Rectal smooth muscle tissue (tissue), 1 donor: ENCODE measurements around the gene PDE8A.

Source experiments
- H3K27ac ChIP-seq: one replicate; pipeline ENCODE4 v1.7.0; 2013; ENCODE audit warnings: low read depth, low read length, inconsistent platforms
- H3K27me3 ChIP-seq: one replicate; pipeline ENCODE4 v1.7.0; 2013; ENCODE audit warnings: low read length; ENCODE audit not compliant: control insufficient read depth, insufficient read depth
- H3K36me3 ChIP-seq: one replicate; pipeline ENCODE4 v1.7.0; 2013; ENCODE audit warnings: low read length; ENCODE audit not compliant: control insufficient read depth, insufficient read depth
- H3K4me1 ChIP-seq: one replicate; pipeline ENCODE4 v1.7.0; 2013; ENCODE audit warnings: low read length; ENCODE audit not compliant: control insufficient read depth, insufficient read depth
- H3K4me3 ChIP-seq: one replicate; pipeline ENCODE4 v1.7.0; 2013; ENCODE audit warnings: low read length
- H3K9ac ChIP-seq: one replicate; pipeline ENCODE4 v1.7.0; 2013; ENCODE audit warnings: low read length

PDE8A gene

GRCh38 chr15:84949845-84950569 is 31.6 kb upstream of the PDE8A start:
- peaks cover 3% of the 10 kb centered on the region for H3K4me1 ChIP-seq
- no peak overlapping the region for H3K4me3 ChIP-seq
- H3K36me3 ChIP-seq: no peaks in the 10 kb centered on the region
- no peak overlapping the region for H3K27ac ChIP-seq
- no peaks in the 10 kb centered on the region for H3K27me3 ChIP-seq
- no peak overlapping the region for H3K9ac ChIP-seq

- Histone ChIP-seq H3K9ac (no peak overlapping the region), H3K27me3 (no peaks in the 10 kb centered on the region), H3K4me3 (no peak overlapping the region), H3K36me3 (no peaks in the 10 kb centered on the region), H3K27ac (no peak overlapping the region), H3K4me1 (peaks cover 3% of the 10 kb centered on the region)
Measured at GRCh38 chr15:84950570-84951111, 31.0 kb upstream of the PDE8A start.

DNA sequence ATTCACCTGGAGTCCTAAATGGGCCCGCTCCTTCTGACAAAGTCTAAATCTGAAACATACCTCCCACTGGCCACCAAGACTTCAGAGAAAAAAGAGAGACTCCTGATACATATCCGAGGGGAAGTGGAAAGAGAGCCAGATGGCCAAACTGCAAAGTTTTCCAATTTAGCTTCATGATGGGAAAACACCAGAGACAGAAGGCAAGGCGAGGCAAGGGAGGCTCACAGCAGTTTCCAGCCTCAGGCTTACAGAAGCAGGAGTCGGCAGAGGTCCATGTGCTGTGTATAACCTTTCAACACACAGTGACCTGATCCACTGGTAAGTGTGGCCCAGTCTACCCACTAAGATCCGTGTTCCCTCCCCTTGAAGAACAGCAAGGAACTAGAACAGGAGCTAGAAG is 29.9 kb upstream of the PDE8A start:
- peaks cover 3% of the 10 kb centered on the region for H3K4me1 ChIP-seq

GRCh38 chr15:84953136-84953535 is 28.5 kb upstream of the PDE8A start:
- H3K27me3 ChIP-seq: no peaks in the 10 kb centered on the region
- H3K9ac ChIP-seq: no peak overlapping the region
- H3K4me1 ChIP-seq: peaks cover 3% of the 10 kb centered on the region
- no peak overlapping the region for H3K27ac ChIP-seq
- no peaks in the 10 kb centered on the region for H3K36me3 ChIP-seq
- H3K4me3 ChIP-seq: no peak overlapping the region

More for the DNA sequence above, 29.9 kb upstream of the PDE8A start:
- H3K27ac ChIP-seq: no peak overlapping the region
- H3K4me3 ChIP-seq: no peak overlapping the region
- no peaks in the 10 kb centered on the region for H3K36me3 ChIP-seq
- no peaks in the 10 kb centered on the region for H3K27me3 ChIP-seq
- H3K9ac ChIP-seq: no peak overlapping the region

GRCh38 chr15:84953726-84954125 is 27.9 kb upstream of the PDE8A start:
- H3K27me3 ChIP-seq: no peaks in the 10 kb centered on the region
- no peak overlapping the region for H3K4me3 ChIP-seq
- no peak overlapping the region for H3K27ac ChIP-seq
- H3K36me3 ChIP-seq: no peaks in the 10 kb centered on the region
- H3K9ac ChIP-seq: no peak overlapping the region
- peaks cover 3% of the 10 kb centered on the region for H3K4me1 ChIP-seq

GRCh38 chr15:84955089-84955848 is 26.4 kb upstream of the PDE8A start:
- Histone ChIP-seq H3K36me3 (no peaks in the 10 kb centered on the region), H3K4me1 (no peaks in the 10 kb centered on the region), H3K27ac (no peak overlapping the region), H3K27me3 (no peaks in the 10 kb centered on the region), H3K4me3 (peak overlapping the region; percentile 54), H3K9ac (no peak overlapping the region)

DNA sequence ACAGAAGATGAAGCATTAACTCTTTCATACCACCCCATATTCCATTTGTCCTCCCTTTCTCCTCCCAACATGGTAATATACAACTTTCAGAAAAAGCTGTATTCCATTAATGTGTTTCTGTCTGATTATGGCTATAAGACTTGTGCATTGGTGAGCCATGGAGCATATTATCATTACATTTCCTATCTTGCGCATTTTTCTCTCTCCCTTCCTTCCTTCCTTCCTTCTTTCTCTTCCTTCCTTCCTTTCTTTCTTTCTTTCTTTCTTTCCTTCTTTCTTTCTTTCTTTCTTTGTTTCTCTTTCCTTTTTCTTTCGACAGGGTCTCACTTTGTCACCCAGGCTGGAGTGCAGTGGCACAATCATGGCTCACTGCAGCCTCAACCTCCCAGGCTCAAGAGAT is 25.5 kb upstream of the PDE8A start:
- Histone ChIP-seq H3K9ac (no peak overlapping the region), H3K27ac (no peak overlapping the region), H3K4me1 (no peaks in the 10 kb centered on the region)

DNA sequence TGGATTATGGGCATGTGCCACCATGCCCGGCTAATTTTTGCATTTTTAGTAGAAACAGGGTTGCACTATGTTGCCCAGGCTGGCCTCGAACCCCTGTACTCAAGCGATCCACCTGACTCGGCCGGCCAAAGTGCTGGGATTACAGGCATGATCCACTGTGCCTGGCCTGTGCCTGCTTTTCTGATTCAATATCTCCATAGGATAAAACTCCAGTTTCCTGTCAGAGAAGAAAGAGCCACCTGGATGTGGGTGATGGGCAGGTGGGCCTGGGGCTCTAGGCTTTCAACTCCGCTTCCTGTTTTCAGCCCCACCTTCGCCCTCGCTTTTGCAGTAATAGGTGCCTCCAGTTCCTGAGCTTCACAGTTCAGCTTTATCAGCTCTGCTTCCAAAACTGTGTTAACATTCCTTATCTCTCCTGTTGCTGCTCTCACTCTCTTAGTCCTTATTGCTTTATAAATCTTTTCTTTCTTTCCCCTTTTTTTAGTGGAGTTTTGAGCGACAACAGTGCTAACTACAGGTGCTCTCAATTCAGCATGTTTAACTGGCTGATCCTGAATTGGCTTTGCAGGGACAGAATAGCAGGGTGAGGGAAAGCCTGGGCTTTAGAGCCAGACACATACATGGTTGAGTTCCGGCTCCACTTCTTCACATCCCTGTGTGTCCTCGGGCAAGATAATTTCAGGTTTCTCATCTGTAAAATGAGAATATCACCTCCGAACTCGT is 21.1 kb upstream of the PDE8A start:
- H3K4me3 ChIP-seq: no peak overlapping the region
- no peak overlapping the region for H3K9ac ChIP-seq
- no peaks in the 10 kb centered on the region for H3K36me3 ChIP-seq
- no peak overlapping the region for H3K27ac ChIP-seq
- H3K27me3 ChIP-seq: no peaks in the 10 kb centered on the region
- H3K4me1 ChIP-seq: no peaks in the 10 kb centered on the region

More for the DNA sequence above, 25.5 kb upstream of the PDE8A start:
- H3K4me3 ChIP-seq: no peak overlapping the region
- H3K27me3 ChIP-seq: no peaks in the 10 kb centered on the region
- no peaks in the 10 kb centered on the region for H3K36me3 ChIP-seq

DNA sequence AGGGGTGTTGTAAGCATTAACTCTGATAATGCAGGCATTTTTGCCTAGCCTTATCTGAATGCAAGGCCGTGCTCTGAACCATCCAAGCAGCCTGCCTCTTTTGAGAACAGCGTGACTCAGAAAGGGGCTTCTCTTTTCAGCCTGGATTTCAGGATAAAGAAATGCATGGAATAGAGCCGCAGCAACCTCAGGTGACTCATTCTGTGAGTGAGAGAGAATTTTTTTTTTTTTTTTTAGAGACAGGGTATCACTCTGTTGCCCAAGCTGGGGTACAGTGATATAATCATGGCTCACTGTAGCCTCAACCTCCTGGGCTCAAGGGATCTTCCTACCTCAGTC is 20.6 kb upstream of the PDE8A start:
- Histone ChIP-seq H3K4me3 (no peak overlapping the region), H3K27me3 (no peaks in the 10 kb centered on the region), H3K27ac (no peak overlapping the region), H3K9ac (no peak overlapping the region), H3K4me1 (no peaks in the 10 kb centered on the region), H3K36me3 (no peaks in the 10 kb centered on the region)

- Histone ChIP-seq H3K4me1 (no peaks in the 10 kb centered on the region), H3K9ac (no peak overlapping the region), H3K4me3 (no peak overlapping the region), H3K36me3 (no peaks in the 10 kb centered on the region), H3K27me3 (no peaks in the 10 kb centered on the region), H3K27ac (no peak overlapping the region)
Measured at GRCh38 chr15:84961707-84962106, 19.9 kb upstream of the PDE8A start.

- no peak overlapping the region for H3K9ac ChIP-seq
- no peaks in the 10 kb centered on the region for H3K4me1 ChIP-seq
- H3K36me3 ChIP-seq: no peaks in the 10 kb centered on the region
- H3K27ac ChIP-seq: no peak overlapping the region
- no peak overlapping the region for H3K4me3 ChIP-seq
- no peaks in the 10 kb centered on the region for H3K27me3 ChIP-seq
Measured at GRCh38 chr15:84962955-84963354, 18.7 kb upstream of the PDE8A start.

DNA sequence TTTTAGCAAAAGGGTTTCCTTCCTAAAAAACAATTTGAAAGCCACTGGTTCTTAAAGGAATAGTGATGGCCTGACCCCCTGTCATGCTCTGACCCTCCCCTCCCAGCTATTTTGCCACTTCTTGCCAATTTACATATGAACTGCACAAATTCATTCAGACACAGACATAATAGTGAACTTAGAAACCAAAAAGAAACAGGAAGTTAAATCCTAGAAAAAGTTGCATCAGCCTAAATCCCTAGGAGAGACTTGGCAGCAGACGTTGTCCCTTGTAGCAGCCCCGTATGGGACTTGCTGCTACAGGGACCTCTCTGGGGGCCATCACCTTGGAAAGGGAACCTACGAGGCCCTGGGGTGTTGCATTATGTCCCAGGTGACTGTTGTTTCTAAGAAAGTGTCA is 14.3 kb upstream of the PDE8A start:
- Histone ChIP-seq H3K36me3 (no peaks in the 10 kb centered on the region), H3K4me3 (no peak overlapping the region), H3K4me1 (no peaks in the 10 kb centered on the region), H3K9ac (no peak overlapping the region), H3K27me3 (no peaks in the 10 kb centered on the region), H3K27ac (no peak overlapping the region)
